ENCODE measurements around the gene MTPN.

MTPN gene

GRCh38 chr7:135929249-135929648 is 47.9 kb downstream of the MTPN start:
- in situ Hi-C loops (cut with MboI; ENCODE audit: low sequenced_read_pairs) = no loop called here

DNA sequence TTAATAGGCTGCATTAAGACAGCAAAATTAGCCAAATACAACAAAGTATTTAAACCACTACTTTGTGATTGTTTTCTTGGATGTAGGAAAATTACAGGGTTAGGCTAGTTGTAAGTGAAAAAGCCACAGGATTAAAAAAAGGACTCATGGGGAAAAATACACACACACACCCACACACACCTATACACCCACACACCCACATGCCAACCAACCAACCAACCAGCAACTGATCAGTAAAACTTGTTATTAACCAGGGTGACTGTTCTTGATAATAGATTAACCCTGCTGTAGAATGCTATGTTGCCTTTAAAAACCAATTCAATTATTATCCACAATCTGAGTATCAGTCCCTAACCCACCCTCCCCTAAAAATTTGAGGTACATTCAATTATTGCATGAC is 49.0 kb downstream of the MTPN start:
- in situ Hi-C loops (cut with MboI; ENCODE audit: low sequenced_read_pairs) = no loop called here

- in situ Hi-C loops (cut with MboI; ENCODE audit: low sequenced_read_pairs) = no loop called here
Measured at GRCh38 chr7:135925210-135925609, 51.9 kb downstream of the MTPN start.

GRCh38 chr7:135924302-135924701 is 52.9 kb downstream of the MTPN start:
- in situ Hi-C loops (cut with MboI; ENCODE audit: low sequenced_read_pairs) = no loop called here

GRCh38 chr7:135922263-135922662 is 54.9 kb downstream of the MTPN start:
- in situ Hi-C loops (cut with MboI; ENCODE audit: low sequenced_read_pairs) = no loop called here

GRCh38 chr7:135920478-135920877 is 56.7 kb downstream of the MTPN start:
- in situ Hi-C loops (cut with MboI; ENCODE audit: low sequenced_read_pairs) = no loop called here

GRCh38 chr7:135919071-135919841 is 57.9 kb downstream of the MTPN start:
- in situ Hi-C loops (cut with MboI; ENCODE audit: low sequenced_read_pairs) = no loop called here

GRCh38 chr7:135918134-135918533 is 59.0 kb downstream of the MTPN start:
- in situ Hi-C loops (cut with MboI; ENCODE audit: low sequenced_read_pairs) = no loop called here

DNA sequence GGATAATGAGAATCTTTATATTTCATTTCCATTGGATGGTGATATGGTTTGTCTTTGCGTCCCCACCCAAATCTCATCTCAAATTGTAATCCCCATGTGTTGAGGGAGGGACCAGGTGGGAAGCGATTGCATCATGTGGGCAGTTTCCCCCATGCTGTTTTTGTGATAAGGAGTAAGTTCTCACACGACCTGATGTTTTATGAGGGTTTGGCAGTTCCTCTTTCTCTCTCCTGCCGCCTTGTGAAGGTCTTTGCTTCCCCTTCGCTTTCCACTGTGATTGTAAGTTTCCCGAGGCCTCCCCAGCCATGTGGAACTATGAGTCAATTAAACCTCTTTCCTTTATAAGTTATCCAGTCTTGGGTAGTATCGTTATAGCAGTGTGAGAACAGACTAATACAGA is 59.4 kb downstream of the MTPN start:
- in situ Hi-C loops (cut with MboI; ENCODE audit: low sequenced_read_pairs) = no loop called here

DNA sequence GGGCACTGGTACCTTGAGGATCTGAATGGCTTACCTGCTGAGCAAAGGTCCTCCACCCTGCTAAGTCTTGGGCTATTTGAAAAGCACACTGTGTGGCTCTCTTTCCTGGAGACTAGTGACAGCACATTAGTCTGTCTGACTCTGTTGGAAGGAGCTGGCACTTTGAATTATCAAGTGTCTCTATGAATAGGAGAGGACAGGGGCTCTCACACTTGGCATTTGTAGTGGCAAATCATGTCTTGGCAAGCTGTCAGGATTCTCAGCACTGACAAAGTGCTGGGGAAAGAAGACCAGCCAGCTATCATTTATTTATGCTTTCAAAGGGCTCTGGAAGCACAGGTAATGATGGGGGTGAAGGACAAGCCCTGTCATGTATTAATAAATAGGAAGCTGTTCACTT is 62.8 kb downstream of the MTPN start:
- in situ Hi-C loops (cut with MboI; ENCODE audit: low sequenced_read_pairs) = no loop called here

DNA sequence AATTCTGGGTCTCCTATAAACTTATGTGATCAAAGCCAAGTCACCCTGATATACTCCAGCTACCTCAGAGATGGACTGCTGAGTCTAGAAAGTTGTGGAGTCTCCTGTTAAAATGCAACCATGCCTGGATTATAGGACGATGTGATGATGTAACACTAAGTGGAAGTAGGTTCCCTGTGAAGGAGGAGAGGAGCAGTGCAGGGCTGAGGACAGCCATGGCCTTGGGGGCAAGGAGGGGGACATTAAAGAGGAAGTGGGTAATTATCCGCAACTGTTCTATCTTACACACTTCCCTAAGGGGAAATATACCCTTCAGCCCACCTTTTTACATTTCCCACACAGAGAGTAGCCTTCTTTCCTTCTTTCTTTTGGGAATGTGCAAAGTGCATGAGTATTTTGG is 63.8 kb downstream of the MTPN start:
- in situ Hi-C loops (cut with MboI; ENCODE audit: low sequenced_read_pairs) = no loop called here

- in situ Hi-C loops (cut with MboI; ENCODE audit: low sequenced_read_pairs) = no loop called here
Measured at GRCh38 chr7:135911099-135911498, 66.1 kb downstream of the MTPN start.

GRCh38 chr7:135910393-135911036 is 66.6 kb downstream of the MTPN start:
- in situ Hi-C loops (cut with MboI; ENCODE audit: low sequenced_read_pairs) = no loop called here

DNA sequence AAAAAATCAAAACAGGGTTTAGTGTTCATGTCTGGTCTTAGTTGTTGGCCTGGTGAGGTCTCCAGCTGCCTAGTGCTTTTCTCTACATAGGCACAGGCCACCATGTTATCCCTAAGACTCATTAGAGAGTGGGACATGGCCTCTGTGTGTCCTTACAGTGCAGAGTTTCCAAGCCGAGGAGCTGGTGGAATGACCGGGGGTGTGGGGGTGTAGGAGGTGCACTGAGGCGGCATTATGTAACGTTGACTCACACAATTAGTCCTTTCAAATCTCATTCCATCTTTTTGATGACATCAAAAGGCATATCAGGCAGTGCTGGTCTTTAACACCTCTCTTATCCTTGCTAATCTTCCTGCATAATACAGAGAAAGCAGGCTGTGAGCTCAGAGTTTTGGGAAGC is 71.3 kb downstream of the MTPN start:
- in situ Hi-C loops (cut with MboI; ENCODE audit: low sequenced_read_pairs) = no loop called here

GRCh38 chr7:135905355-135905754 is 71.8 kb downstream of the MTPN start:
- in situ Hi-C loops (cut with MboI; ENCODE audit: low sequenced_read_pairs) = no loop called here

DNA sequence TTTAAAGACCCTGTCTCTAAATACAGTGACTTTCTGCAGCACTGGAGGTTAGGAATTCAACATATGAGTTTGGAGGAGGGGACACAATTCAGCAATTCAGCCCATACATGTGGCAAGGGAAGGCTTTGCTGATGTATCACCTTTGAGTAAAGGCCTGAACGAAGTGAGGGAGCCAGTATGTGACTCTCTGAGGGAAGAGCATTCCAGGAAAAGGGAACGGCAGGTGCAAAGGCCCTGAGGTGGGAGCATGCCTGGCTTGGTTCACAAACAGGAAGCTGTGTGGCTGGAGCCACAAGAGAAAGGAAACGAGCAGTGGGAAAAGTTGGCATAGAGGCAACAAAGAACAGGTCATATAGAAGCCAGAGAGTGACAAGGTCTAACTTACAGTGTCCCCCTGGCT is 72.9 kb downstream of the MTPN start:
- in situ Hi-C loops (cut with MboI; ENCODE audit: low sequenced_read_pairs) = no loop called here

- in situ Hi-C loops (cut with MboI; ENCODE audit: low sequenced_read_pairs) = no loop called here
Measured at GRCh38 chr7:135901585-135902540, 75.3 kb downstream of the MTPN start.

GRCh38 chr7:135900065-135900546 is 77.1 kb downstream of the MTPN start:
- in situ Hi-C loops (cut with MboI; ENCODE audit: low sequenced_read_pairs) = no loop called here

DNA sequence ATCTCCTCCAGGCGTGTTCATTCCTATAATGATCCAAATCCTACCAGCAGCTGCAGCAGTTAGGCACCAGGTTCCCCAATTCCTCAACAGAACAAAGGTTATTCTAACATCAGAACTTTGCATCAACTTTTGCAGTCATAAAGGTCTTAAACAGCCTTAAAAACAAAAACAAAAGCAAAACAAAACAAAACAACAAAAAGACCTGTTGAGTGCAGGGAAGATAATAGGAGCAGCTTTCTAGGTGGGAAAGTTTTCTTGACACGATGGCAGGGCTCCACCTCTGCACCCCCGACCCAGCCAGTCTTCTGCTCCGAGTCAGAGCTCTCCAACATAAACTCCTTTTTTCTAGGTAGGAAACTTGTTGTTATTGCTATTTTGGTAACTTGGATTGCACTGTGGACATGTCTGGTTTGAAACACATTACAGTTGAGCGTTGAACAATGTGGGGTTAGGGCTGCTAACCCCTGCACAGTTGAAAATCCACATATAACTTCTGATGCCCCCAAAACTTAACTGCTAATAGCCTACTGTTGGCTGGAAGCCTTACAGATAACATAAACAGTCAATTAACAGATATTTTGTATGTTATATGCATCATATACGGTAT is 77.6 kb downstream of the MTPN start:
- in situ Hi-C loops (cut with MboI; ENCODE audit: low sequenced_read_pairs) = no loop called here

- in situ Hi-C loops (cut with MboI; ENCODE audit: low sequenced_read_pairs) = no loop called here
Measured at GRCh38 chr7:135898226-135898625, 78.9 kb downstream of the MTPN start.

GRCh38 chr7:135894816-135895215 is 82.3 kb downstream of the MTPN start:
- in situ Hi-C loops (cut with MboI; ENCODE audit: low sequenced_read_pairs) = no loop called here

Measured in HL-60/S4 (cell line).